Mononuclear cell (primary cell): ENCODE results near the gene STRN4. TPM values are rescaled to one million over a fixed set of nuclear protein-coding genes. Genes with fewer than 3 reads are reported as not detected.

Source experiments
- H3K27me3 ChIP-seq: 2 replicates; pipeline ENCODE4 v1.6.0; 2011; ENCODE audit warnings: low read length, control low read depth; ENCODE audit not compliant: insufficient read depth
- H3K4me1 ChIP-seq: 2 replicates; pipeline ENCODE4 v1.5.1; 2011; ENCODE audit warnings: mild to moderate bottlenecking, low read length, control low read depth; ENCODE audit not compliant: insufficient read depth
- H3K4me3 ChIP-seq: 2 replicates; pipeline ENCODE4 v1.5.1; 2011; ENCODE audit warnings: mild to moderate bottlenecking, low read length, moderate library complexity
- H3K9me3 ChIP-seq: 2 replicates; pipeline ENCODE4 v1.5.1; 2011; ENCODE audit warnings: low read depth, mild to moderate bottlenecking, control low read depth, low read length
- total RNA-seq: library from RNA; depleted of rRNA; stranded (reverse); fragments of >200 nt; gene quantifications from one replicate; pipeline ENCODE4 v1.2.3, GENCODE V29; 2012

Gene STRN4
- total RNA-seq, 1 donor: 66.0 TPM

- H3K4me3 ChIP-seq: no peak overlapping the region
- peaks cover 54% of the 10 kb centered on the region for H3K4me1 ChIP-seq
- no peaks in the 10 kb centered on the region for H3K9me3 ChIP-seq
- H3K27me3 ChIP-seq: no peaks in the 10 kb centered on the region
Measured at GRCh38 chr19:46737761-46738171, 8.5 kb downstream of the STRN4 start.

- no peak overlapping the region for H3K4me3 ChIP-seq
- peaks cover 56% of the 10 kb centered on the region for H3K4me1 ChIP-seq
- H3K27me3 ChIP-seq: no peaks in the 10 kb centered on the region
- H3K9me3 ChIP-seq: no peaks in the 10 kb centered on the region
Measured at GRCh38 chr19:46737298-46737654, 9.0 kb downstream of the STRN4 start.

- Histone ChIP-seq H3K9me3 (no peaks in the 10 kb centered on the region), H3K4me1 (peaks cover 57% of the 10 kb centered on the region), H3K27me3 (no peaks in the 10 kb centered on the region), H3K4me3 (no peak overlapping the region)
Measured at GRCh38 chr19:46736531-46737297, 9.5 kb downstream of the STRN4 start.

GRCh38 chr19:46733690-46734292, 12.5 kb downstream of the STRN4 start:
- H3K4me3 ChIP-seq: no peak overlapping the region
- H3K4me1 ChIP-seq: peaks cover 76% of the 10 kb centered on the region

GRCh38 chr19:46732966-46733689, 13.1 kb downstream of the STRN4 start:
- H3K4me3 ChIP-seq: no peak overlapping the region
- H3K4me1 ChIP-seq: peaks cover 83% of the 10 kb centered on the region
- H3K27me3 ChIP-seq: no peaks in the 10 kb centered on the region
- no peaks in the 10 kb centered on the region for H3K9me3 ChIP-seq

More at GRCh38 chr19:46733690-46734292, 12.5 kb downstream of the STRN4 start:
- no peaks in the 10 kb centered on the region for H3K9me3 ChIP-seq
- H3K27me3 ChIP-seq: no peaks in the 10 kb centered on the region

- H3K9me3 ChIP-seq: no peaks in the 10 kb centered on the region
- no peak overlapping the region for H3K4me3 ChIP-seq
- H3K27me3 ChIP-seq: no peaks in the 10 kb centered on the region
- H3K4me1 ChIP-seq: peaks cover 83% of the 10 kb centered on the region
Measured at GRCh38 chr19:46732172-46732938, 13.9 kb downstream of the STRN4 start.

GRCh38 chr19:46731584-46731983, 14.7 kb downstream of the STRN4 start:
- Histone ChIP-seq H3K9me3 (no peaks in the 10 kb centered on the region), H3K4me1 (peaks cover 77% of the 10 kb centered on the region), H3K4me3 (peak overlapping the region; percentile 13), H3K27me3 (no peaks in the 10 kb centered on the region)

- H3K4me1 ChIP-seq: peaks cover 73% of the 10 kb centered on the region
Measured at GRCh38 chr19:46731007-46731501, 15.2 kb downstream of the STRN4 start.

GRCh38 chr19:46730595-46730994, 15.7 kb downstream of the STRN4 start:
- Histone ChIP-seq H3K9me3 (no peaks in the 10 kb centered on the region), H3K4me3 (no peak overlapping the region), H3K27me3 (no peaks in the 10 kb centered on the region), H3K4me1 (peaks cover 73% of the 10 kb centered on the region)

More at GRCh38 chr19:46731007-46731501, 15.2 kb downstream of the STRN4 start:
- H3K9me3 ChIP-seq: no peaks in the 10 kb centered on the region
- H3K4me3 ChIP-seq: peak overlapping the region; percentile 13
- no peaks in the 10 kb centered on the region for H3K27me3 ChIP-seq

- H3K4me3 ChIP-seq: no peak overlapping the region
- H3K4me1 ChIP-seq: peaks cover 69% of the 10 kb centered on the region
- no peaks in the 10 kb centered on the region for H3K9me3 ChIP-seq
- H3K27me3 ChIP-seq: no peaks in the 10 kb centered on the region
Measured at GRCh38 chr19:46730187-46730586, 16.1 kb downstream of the STRN4 start.

- Histone ChIP-seq H3K4me1 (peaks cover 64% of the 10 kb centered on the region), H3K9me3 (no peaks in the 10 kb centered on the region), H3K4me3 (no peak overlapping the region), H3K27me3 (no peaks in the 10 kb centered on the region)
Measured at GRCh38 chr19:46729696-46730095, 16.6 kb downstream of the STRN4 start.

GRCh38 chr19:46728693-46729339, 17.4 kb downstream of the STRN4 start:
- no peak overlapping the region for H3K4me3 ChIP-seq
- H3K27me3 ChIP-seq: no peaks in the 10 kb centered on the region
- peaks cover 55% of the 10 kb centered on the region for H3K4me1 ChIP-seq
- no peaks in the 10 kb centered on the region for H3K9me3 ChIP-seq

GRCh38 chr19:46728208-46728607, 18.0 kb downstream of the STRN4 start:
- Histone ChIP-seq H3K27me3 (no peaks in the 10 kb centered on the region), H3K4me3 (no peak overlapping the region), H3K9me3 (no peaks in the 10 kb centered on the region), H3K4me1 (peaks cover 56% of the 10 kb centered on the region)

- no peaks in the 10 kb centered on the region for H3K27me3 ChIP-seq
- no peak overlapping the region for H3K4me3 ChIP-seq
- H3K9me3 ChIP-seq: no peaks in the 10 kb centered on the region
- H3K4me1 ChIP-seq: peaks cover 56% of the 10 kb centered on the region
Measured at GRCh38 chr19:46727757-46728156, 18.5 kb downstream of the STRN4 start.
